Cardiac muscle cell (in vitro differentiated cells and primary cell): ENCODE results near the gene MYO1B. TPM values are rescaled to one million over a fixed set of nuclear protein-coding genes. Genes with fewer than 3 reads are reported as not detected.
A peak's percentile ranks its signal among the peaks of the same experiment; 100 is the strongest.

Experiments used
- DNase-seq, 2 donors: peaks; one replicate each; pipeline versions ENCODE4 v3.0.0 to v3.0.0-alpha.2; 2010 to 2017; ENCODE audit warnings: low read depth in 1 of 2, low spot score in 1 of 2
- H3K27ac ChIP-seq: fragments of 200-600 bp; sonication (generic); 2 replicates; pipeline ENCODE4 v1.5.1; 2016
- H3K27me3 ChIP-seq: fragments of 200-600 bp; sonication (generic); 2 replicates; pipeline ENCODE4 v1.6.0; 2016; ENCODE audit warnings: control low read depth
- H3K36me3 ChIP-seq: fragments of 200-600 bp; sonication (generic); 2 replicates; pipeline ENCODE4 v1.5.1; 2016; ENCODE audit warnings: control low read depth
- H3K4me1 ChIP-seq: fragments of 200-600 bp; sonication (generic); 2 replicates; pipeline ENCODE4 v1.8.1; 2017; ENCODE audit warnings: low read depth, mild to moderate bottlenecking, mixed run types
- H3K4me3 ChIP-seq: fragments of 200-600 bp; sonication (generic); 2 replicates; pipeline ENCODE4 v1.5.1; 2016; ENCODE audit warnings: mild to moderate bottlenecking
- H3K9me3 ChIP-seq: fragments of 200-600 bp; sonication (generic); 2 replicates; pipeline ENCODE4 v1.5.1; 2017; ENCODE audit warnings: low read depth, mild to moderate bottlenecking, control low read depth
- polyA plus RNA-seq: library from polyadenylated mRNA; unstranded; fragments of >200 nt; fragmentation: Nextera tagmentation; extraction: Ambion mirVana; gene quantifications from 2 replicates; pipeline ENCODE4 v1.2.1, GENCODE V29; 2016
- total RNA-seq: library from RNA; depleted of rRNA; stranded (reverse); fragments of >200 nt; gene quantifications from 2 replicates; pipeline ENCODE4 v1.2.3, GENCODE V29; 2016
- TF ChIP-seq, protein P1 (sequence below): IDR thresholded peaks from 2 replicates; pipeline ENCODE4 v1.5.1; 2012; ENCODE audit warnings: low read depth, mild to moderate bottlenecking, low read length

The MYO1B gene
- total and polyA plus RNA-seq, 2 experiments from 2014 or later: 33.1 to 44.5 TPM

DNA sequence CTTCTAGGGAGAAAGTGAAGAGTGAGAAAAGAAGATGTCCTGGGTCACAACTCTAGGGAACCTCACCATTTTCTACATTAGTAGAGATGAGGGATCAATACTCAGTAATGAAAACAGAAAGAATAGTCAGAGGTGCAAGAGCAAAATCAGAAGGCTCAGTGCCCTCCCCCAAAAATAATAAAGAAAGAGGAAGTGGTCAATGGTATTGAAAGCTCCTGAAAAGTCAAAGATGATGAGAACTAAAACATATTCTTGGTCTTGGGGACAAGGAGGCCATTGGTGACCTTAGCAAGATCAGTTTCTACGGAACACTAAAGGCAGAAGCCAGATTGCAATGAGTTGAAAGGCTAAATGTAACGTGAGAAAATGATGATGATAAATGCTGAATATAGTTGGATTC, 24.5 kb upstream of the MYO1B start:
- Histone ChIP-seq H3K36me3 (no peaks in the 10 kb centered on the region), H3K27ac (no peak overlapping the region), H3K9me3 (no peaks in the 10 kb centered on the region), H3K27me3 (no peaks in the 10 kb centered on the region), H3K4me1 (peaks cover 5% of the 10 kb centered on the region), H3K4me3 (no peak overlapping the region)
- DNase-seq: no peak
- TF ChIP-seq, protein P1, sequence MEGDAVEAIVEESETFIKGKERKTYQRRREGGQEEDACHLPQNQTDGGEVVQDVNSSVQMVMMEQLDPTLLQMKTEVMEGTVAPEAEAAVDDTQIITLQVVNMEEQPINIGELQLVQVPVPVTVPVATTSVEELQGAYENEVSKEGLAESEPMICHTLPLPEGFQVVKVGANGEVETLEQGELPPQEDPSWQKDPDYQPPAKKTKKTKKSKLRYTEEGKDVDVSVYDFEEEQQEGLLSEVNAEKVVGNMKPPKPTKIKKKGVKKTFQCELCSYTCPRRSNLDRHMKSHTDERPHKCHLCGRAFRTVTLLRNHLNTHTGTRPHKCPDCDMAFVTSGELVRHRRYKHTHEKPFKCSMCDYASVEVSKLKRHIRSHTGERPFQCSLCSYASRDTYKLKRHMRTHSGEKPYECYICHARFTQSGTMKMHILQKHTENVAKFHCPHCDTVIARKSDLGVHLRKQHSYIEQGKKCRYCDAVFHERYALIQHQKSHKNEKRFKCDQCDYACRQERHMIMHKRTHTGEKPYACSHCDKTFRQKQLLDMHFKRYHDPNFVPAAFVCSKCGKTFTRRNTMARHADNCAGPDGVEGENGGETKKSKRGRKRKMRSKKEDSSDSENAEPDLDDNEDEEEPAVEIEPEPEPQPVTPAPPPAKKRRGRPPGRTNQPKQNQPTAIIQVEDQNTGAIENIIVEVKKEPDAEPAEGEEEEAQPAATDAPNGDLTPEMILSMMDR: no peak

DNA sequence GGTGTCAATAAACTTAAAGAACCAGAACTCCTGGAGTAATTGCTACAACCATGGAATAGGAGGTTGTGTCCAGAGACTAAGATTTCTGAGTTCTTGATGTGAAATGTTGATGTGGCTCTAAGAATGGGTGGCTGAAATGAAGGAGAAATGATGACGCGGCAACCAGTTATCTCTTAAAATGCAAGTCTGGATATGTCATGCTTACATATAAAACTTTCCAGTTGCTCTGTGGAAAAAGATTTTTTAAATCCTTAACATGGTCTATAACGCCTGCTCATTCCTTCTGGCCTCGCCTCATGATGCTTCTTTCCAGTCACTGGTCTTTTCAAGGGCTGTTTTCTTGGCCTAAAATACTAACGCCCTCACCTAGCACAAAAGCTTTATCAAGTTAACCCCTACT, 23.5 kb upstream of the MYO1B start:
- H3K27me3 ChIP-seq: no peaks in the 10 kb centered on the region
- no peak for DNase-seq
- H3K4me3 ChIP-seq: no peak overlapping the region
- no peaks in the 10 kb centered on the region for H3K9me3 ChIP-seq
- H3K4me1 ChIP-seq: peaks cover 5% of the 10 kb centered on the region
- no peaks in the 10 kb centered on the region for H3K36me3 ChIP-seq
- TF ChIP-seq, protein P1: no peak
- H3K27ac ChIP-seq: no peak overlapping the region

DNA sequence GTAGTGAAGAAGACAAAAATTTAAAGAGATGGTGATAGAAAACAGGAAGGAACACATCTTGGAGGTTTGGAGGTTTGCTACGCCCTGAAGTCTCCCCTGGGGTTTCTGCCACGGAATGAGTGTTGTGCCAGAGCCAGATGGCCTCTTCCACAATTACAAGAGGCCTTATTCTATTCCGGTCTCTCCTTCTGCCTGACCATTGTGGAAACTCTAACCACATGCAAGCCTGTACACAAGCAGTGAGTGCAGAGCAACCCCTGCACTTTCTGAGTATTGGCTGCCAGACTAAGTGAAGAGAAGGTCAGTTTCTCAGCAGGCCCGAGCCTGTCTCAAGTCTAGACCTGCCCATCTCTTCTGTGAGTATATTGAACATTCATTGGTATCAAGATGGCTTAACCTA, 22.7 kb upstream of the MYO1B start:
- H3K36me3 ChIP-seq: no peaks in the 10 kb centered on the region
- H3K4me3 ChIP-seq: no peak overlapping the region
- no peaks in the 10 kb centered on the region for H3K9me3 ChIP-seq
- H3K27ac ChIP-seq: no peak overlapping the region
- TF ChIP-seq, protein P1: no peak
- H3K4me1 ChIP-seq: peaks cover 5% of the 10 kb centered on the region
- peak in 1 of 2 donors; percentile 56 for DNase-seq
- H3K27me3 ChIP-seq: no peaks in the 10 kb centered on the region

DNA sequence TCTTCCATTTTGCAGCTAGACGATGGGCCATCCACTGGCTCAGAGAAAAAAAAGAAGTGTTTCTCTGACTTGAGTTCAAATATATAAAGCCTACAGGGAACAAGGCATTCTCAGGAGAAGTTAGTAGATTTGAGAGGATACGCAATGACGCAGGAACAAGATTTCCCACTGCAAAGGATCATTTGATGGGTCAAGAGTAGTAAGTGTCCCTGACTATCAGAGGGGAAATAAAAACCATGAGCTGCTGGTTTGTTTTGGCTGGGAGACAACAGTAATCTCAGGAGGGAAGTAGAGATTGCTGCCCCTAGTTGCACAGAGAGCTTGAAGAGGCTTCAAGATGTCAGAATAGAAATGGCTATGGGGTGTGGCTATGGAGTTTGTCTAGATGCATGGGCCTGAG, 22.3 kb upstream of the MYO1B start:
- no peaks in the 10 kb centered on the region for H3K36me3 ChIP-seq
- no peaks in the 10 kb centered on the region for H3K27me3 ChIP-seq
- H3K4me1 ChIP-seq: peaks cover 3% of the 10 kb centered on the region
- no peak overlapping the region for H3K4me3 ChIP-seq
- H3K9me3 ChIP-seq: no peaks in the 10 kb centered on the region
- peak in 1 of 2 donors; percentile 27 for DNase-seq
- TF ChIP-seq, protein P1: no peak
- no peak overlapping the region for H3K27ac ChIP-seq

DNA sequence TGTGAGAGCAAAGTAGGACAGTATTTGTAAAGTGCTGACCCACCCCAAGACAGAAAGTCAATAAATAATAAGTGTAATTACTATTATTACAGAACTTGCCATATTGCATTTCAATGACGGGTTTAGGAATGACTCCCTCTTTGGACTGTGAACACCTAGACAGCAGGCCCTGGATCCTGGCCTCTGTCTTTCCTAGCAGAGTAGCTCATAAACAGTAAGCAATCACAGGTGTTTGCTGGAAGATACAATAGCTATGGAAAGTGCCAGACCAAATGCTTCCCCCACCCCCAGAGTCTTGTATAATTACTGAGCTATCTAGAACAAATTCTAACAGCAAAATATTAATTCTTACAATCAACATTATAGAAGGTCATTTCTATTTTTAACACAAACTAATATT, 20.1 kb upstream of the MYO1B start:
- Histone ChIP-seq H3K27ac (no peak overlapping the region), H3K9me3 (no peaks in the 10 kb centered on the region), H3K27me3 (no peaks in the 10 kb centered on the region), H3K4me1 (no peaks in the 10 kb centered on the region), H3K4me3 (no peak overlapping the region), H3K36me3 (no peaks in the 10 kb centered on the region)
- TF ChIP-seq, protein P1: no peak
- no peak for DNase-seq

DNA sequence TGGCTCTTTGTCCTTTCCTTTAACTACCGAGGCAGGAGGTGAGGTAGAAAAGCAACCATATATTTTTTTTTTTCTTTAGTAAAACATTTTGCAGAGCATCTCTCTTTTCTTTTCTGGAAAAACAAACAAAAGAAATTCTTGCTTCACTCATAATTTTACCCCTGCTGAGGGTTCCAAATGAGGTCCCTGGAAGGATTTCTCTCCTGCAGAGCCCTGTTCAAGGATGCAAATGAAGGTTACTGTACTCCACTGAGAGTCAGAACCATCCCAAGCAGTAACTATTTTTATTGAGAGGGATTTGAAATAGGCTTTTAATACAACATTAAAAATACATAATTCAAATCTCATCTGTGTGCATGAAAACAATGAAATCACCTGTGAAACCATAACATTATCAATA, 19.5 kb upstream of the MYO1B start:
- Histone ChIP-seq H3K36me3 (no peaks in the 10 kb centered on the region), H3K27me3 (no peaks in the 10 kb centered on the region), H3K27ac (no peak overlapping the region), H3K9me3 (no peaks in the 10 kb centered on the region), H3K4me1 (no peaks in the 10 kb centered on the region), H3K4me3 (no peak overlapping the region)
- TF ChIP-seq, protein P1: no peak
- DNase-seq: no peak
